Measurements from ENCODE around the gene FADS6. TPM values are rescaled to one million over a fixed set of nuclear protein-coding genes. Genes with fewer than 3 reads are reported as not detected.

Gene FADS6
- total and polyA plus RNA-seq, 10 of the 15 experiments (the other 5 are each of a cell fraction or from before 2014, with no cell fraction given), result not detected

- TF ChIP-seq NFXL1 (IDR thresholded peaks at IDR 0.05; ENCODE audit: borderline replicate concordance), result no peak
Observed at GRCh38 chr17:74850914-74851313, 42.5 kb downstream of the FADS6 start (continued).

GRCh38 chr17:74850310-74850709 lies 43.1 kb downstream of the FADS6 start:
- H3K4me2 ChIP-seq (ENCODE audit: control insufficient read depth, insufficient read depth), result no peak overlapping the region
- ATAC-seq (no peak), FAIRE-seq (no peak), DNase-seq (ENCODE audit: low read depth, low spot score) (no peak)
- WGBS (ENCODE audit: insufficient coverage, insufficient replicate concordance, low lambda C conversion rate, missing lambda C conversion rate), result 51% methylated on average over 17 of the region's 17 CpGs
- no peaks in the 10 kb centered on the region for H3K4me1 ChIP-seq (ENCODE audit: control insufficient read depth, insufficient read depth, low read length)
- no peaks in the 10 kb centered on the region for H3K9me3 ChIP-seq (replicated peaks; ENCODE audit: control insufficient read depth, insufficient read depth, low read length)
- no TSS peak for BruUV-seq (replicated peaks)
- ChIA-PET POLR2A (no interaction called here), RAD21 (ENCODE audit: unreplicated experiment) (no interaction called here), SMC1A (ENCODE audit: uncharacterized antibody, unreplicated experiment) (no interaction called here), CTCF (no interaction called here)
- H3K27ac ChIP-seq (ENCODE audit: control insufficient read depth, insufficient read depth), result no peak overlapping the region
- peaks cover 0 to 2% of the 10 kb centered on the region in 2 experiments; a peak in 3 of 4 replicates for H3K27me3 ChIP-seq (replicated peaks in 1 of 2; ENCODE audit: control insufficient read depth in 2 of 2, insufficient read depth in 2 of 2, low read length in 1 of 2)
- in situ Hi-C loops (cut with MboI) (no loop called here), intact Hi-C loops (cut with micrococcal nuclease; ENCODE audit: unreplicated experiment) (no loop called here)
- no peaks in the 10 kb centered on the region for H3K36me3 ChIP-seq (ENCODE audit: control insufficient read depth in 2 of 2, insufficient read depth in 2 of 2, low read length in 1 of 2)
- no peak overlapping the region for H3K4me3 ChIP-seq
- 0 out of 2 replicates have a peak, but pooled peaks have one; percentile 23 for TF ChIP-seq POLR2A (IDR thresholded peaks at IDR 0.05; ENCODE audit: low read depth, low read length)
- TF ChIP-seq KDM1A (IDR thresholded peaks at IDR 0.05; ENCODE audit: borderline replicate concordance), result no peak
- no peak for TF ChIP-seq ATF3 (IDR thresholded peaks at IDR 0.05; ENCODE audit: borderline replicate concordance, extremely low read depth, low read depth, low read length)
- H3K79me2 ChIP-seq (ENCODE audit: control insufficient read depth, insufficient read depth, low read length), result no peaks in the 10 kb centered on the region
- no peak overlapping the region for H3K9ac ChIP-seq (ENCODE audit: control insufficient read depth, insufficient read depth, low read length)
- H4K20me1 ChIP-seq (ENCODE audit: control insufficient read depth, insufficient read depth), result no peaks in the 10 kb centered on the region
- no peak overlapping the region for H2AFZ ChIP-seq (ENCODE audit: control insufficient read depth, low read depth, low read length)

- no TSS peak for BruUV-seq (replicated peaks)
- TF ChIP-seq NFIC (IDR thresholded peaks at IDR 0.05; ENCODE audit: low read depth, low read length) (no peak), SKIL (IDR thresholded peaks at IDR 0.05; ENCODE audit: low read depth, poor library complexity, severe bottlenecking) (no peak), HCFC1 (IDR thresholded peaks at IDR 0.05; ENCODE audit: low read length) (no peak), CBX5 (IDR thresholded peaks at IDR 0.05; ENCODE audit: low read depth) (no peak), ZNF384 (IDR thresholded peaks at IDR 0.05; ENCODE audit: borderline replicate concordance, low read depth, low read length) (no peak), E4F1 (IDR thresholded peaks at IDR 0.05; ENCODE audit: borderline replicate concordance, partially characterized antibody) (no peak), PML (IDR thresholded peaks at IDR 0.05; ENCODE audit: low read length) (no peak)
Observed at GRCh38 chr17:74848656-74849399, 44.6 kb downstream of the FADS6 start.

More at GRCh38 chr17:74848656-74849399, 44.6 kb downstream of the FADS6 start:
- DNase-seq (ENCODE audit: low read depth, low spot score) (no peak), FAIRE-seq (no peak), ATAC-seq (no peak)
- H3K9ac ChIP-seq (ENCODE audit: control insufficient read depth, insufficient read depth, low read length), result no peak overlapping the region
- WGBS (ENCODE audit: insufficient coverage, insufficient replicate concordance, low lambda C conversion rate, missing lambda C conversion rate), result 49% methylated on average over 9 of the region's 9 CpGs
- H4K20me1 ChIP-seq (ENCODE audit: control insufficient read depth, insufficient read depth), result no peaks in the 10 kb centered on the region
- ChIA-PET POLR2A (no interaction called here), SMC1A (ENCODE audit: uncharacterized antibody, unreplicated experiment) (no interaction called here), RAD21 (ENCODE audit: unreplicated experiment) (no interaction called here), CTCF (interaction anchor here (1.5 kb wide), 1 partner anchor 103 kb away, joined by 3 read pairs; no protein-coding TSS in a partner anchor)
- H3K27ac ChIP-seq (ENCODE audit: control insufficient read depth, insufficient read depth), result no peak overlapping the region
- H3K79me2 ChIP-seq (ENCODE audit: control insufficient read depth, insufficient read depth, low read length), result no peaks in the 10 kb centered on the region
- H3K4me2 ChIP-seq (ENCODE audit: control insufficient read depth, insufficient read depth), result no peak overlapping the region
- intact Hi-C loops (cut with micrococcal nuclease; ENCODE audit: unreplicated experiment), result no loop called here
- no peak overlapping the region for H3K4me3 ChIP-seq
- peaks cover 0 to 2% of the 10 kb centered on the region in 2 experiments; a peak in 2 of 4 replicates for H3K27me3 ChIP-seq (replicated peaks in 1 of 2; ENCODE audit: control insufficient read depth in 2 of 2, insufficient read depth in 2 of 2, low read length in 1 of 2)
- in situ Hi-C loops (cut with MboI), result no loop called here
- H2AFZ ChIP-seq (ENCODE audit: control insufficient read depth, low read depth, low read length), result no peak overlapping the region
- no peaks in the 10 kb centered on the region for H3K36me3 ChIP-seq (ENCODE audit: control insufficient read depth in 2 of 2, insufficient read depth in 2 of 2, low read length in 1 of 2)
- no peaks in the 10 kb centered on the region for H3K4me1 ChIP-seq (ENCODE audit: control insufficient read depth, insufficient read depth, low read length)
- H3K9me3 ChIP-seq (replicated peaks; ENCODE audit: control insufficient read depth, insufficient read depth, low read length), result no peaks in the 10 kb centered on the region

All from GM12878 (cell line).